ENCODE measurements around the gene CRIM1.

GRCh38 chr2:36582951-36583350 is 227.4 kb downstream of the CRIM1 start:
- TF ChIP-seq POLR2A (IDR thresholded peaks at IDR 0.05) (no peak), EP300 (IDR thresholded peaks at IDR 0.05; ENCODE audit: low read depth) (no peak)
- TF ChIP-seq, protein P1, sequence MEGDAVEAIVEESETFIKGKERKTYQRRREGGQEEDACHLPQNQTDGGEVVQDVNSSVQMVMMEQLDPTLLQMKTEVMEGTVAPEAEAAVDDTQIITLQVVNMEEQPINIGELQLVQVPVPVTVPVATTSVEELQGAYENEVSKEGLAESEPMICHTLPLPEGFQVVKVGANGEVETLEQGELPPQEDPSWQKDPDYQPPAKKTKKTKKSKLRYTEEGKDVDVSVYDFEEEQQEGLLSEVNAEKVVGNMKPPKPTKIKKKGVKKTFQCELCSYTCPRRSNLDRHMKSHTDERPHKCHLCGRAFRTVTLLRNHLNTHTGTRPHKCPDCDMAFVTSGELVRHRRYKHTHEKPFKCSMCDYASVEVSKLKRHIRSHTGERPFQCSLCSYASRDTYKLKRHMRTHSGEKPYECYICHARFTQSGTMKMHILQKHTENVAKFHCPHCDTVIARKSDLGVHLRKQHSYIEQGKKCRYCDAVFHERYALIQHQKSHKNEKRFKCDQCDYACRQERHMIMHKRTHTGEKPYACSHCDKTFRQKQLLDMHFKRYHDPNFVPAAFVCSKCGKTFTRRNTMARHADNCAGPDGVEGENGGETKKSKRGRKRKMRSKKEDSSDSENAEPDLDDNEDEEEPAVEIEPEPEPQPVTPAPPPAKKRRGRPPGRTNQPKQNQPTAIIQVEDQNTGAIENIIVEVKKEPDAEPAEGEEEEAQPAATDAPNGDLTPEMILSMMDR (IDR thresholded peaks at IDR 0.05) = no peak
